SK-N-SH (cell line): ENCODE measurements around the gene PPP1R1C.

Source experiments
- POLR2AphosphoS5 ChIP-seq: IDR thresholded peaks from 2 replicates; pipeline ENCODE4 v1.6.1; 2012; ENCODE audit warnings: low read depth, low read length
- TF ChIP-seq, protein P1 (sequence below): fragments of 200-600 bp; sonication (generic); IDR thresholded peaks from 2 replicates; pipeline ENCODE4 v1.6.1; 2017; ENCODE audit warnings: antibody characterized with exemption, mild to moderate bottlenecking, moderate library complexity
- TF ChIP-seq, protein P2 (sequence below): fragments of 150-350 bp; IDR thresholded peaks from 2 replicates; pipeline ENCODE4 v1.6.1; 2017; ENCODE audit warnings: antibody characterized with exemption, low read length, low read depth, borderline replicate concordance

DNA sequence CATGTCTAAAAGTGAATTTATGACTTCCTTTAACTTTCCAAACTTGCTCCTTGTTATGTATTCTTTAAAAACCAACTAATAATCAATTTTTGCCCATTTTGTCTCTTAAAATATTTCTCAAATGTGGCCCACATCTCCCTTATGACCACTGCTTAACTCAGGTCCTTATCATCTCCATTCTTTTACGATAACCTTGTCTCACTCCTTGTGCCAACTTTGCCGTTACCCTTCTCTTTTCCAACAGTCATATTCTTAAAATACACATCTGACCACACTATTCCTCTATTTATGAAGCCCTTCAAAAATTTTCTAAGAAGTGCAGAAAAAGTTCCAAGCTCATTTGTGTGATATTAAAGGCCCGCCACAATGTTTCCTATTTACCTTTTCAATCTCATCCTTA lies 47.8 kb downstream of the PPP1R1C start:
- TF ChIP-seq, protein P1, sequence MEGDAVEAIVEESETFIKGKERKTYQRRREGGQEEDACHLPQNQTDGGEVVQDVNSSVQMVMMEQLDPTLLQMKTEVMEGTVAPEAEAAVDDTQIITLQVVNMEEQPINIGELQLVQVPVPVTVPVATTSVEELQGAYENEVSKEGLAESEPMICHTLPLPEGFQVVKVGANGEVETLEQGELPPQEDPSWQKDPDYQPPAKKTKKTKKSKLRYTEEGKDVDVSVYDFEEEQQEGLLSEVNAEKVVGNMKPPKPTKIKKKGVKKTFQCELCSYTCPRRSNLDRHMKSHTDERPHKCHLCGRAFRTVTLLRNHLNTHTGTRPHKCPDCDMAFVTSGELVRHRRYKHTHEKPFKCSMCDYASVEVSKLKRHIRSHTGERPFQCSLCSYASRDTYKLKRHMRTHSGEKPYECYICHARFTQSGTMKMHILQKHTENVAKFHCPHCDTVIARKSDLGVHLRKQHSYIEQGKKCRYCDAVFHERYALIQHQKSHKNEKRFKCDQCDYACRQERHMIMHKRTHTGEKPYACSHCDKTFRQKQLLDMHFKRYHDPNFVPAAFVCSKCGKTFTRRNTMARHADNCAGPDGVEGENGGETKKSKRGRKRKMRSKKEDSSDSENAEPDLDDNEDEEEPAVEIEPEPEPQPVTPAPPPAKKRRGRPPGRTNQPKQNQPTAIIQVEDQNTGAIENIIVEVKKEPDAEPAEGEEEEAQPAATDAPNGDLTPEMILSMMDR, result no peak
- TF ChIP-seq POLR2AphosphoS5, result no peak
- TF ChIP-seq, protein P2, sequence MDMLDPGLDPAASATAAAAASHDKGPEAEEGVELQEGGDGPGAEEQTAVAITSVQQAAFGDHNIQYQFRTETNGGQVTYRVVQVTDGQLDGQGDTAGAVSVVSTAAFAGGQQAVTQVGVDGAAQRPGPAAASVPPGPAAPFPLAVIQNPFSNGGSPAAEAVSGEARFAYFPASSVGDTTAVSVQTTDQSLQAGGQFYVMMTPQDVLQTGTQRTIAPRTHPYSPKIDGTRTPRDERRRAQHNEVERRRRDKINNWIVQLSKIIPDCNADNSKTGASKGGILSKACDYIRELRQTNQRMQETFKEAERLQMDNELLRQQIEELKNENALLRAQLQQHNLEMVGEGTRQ, result no peak
